T-cell (primary cell): ENCODE results near the gene MT1X. TPM values are rescaled to one million over a fixed set of nuclear protein-coding genes. Genes with fewer than 3 reads are reported as not detected.

Source experiments
- total RNA-seq, 35 experiments: library from RNA in 6 of 35; stranded (reverse) in 6 of 35; fragments of 120-200 nt in 1 of 35; gene quantifications; one replicate each; pipeline versions ENCODE4 v1.2.1 to v1.2.4 and lab custom pipeline; 2013 to 2026

MT1X gene
- total RNA-seq, 5 donors from 2014 or later (not counting 1 experiment from before 2014, with no cell fraction given): 18.7 to 30.8 (median 28.8) TPM

Other genes starting within 250 kb of the MT1X start
- 10 to 100 TPM; 90.0 to 98.8 (median 98.4) TPM for gene NUDT21, start 231.1 kb upstream of the MT1X start, total RNA-seq
- 10 to 100 TPM; 18.1 to 49.9 (median 47.5) TPM for gene OGFOD1, start 230.9 kb upstream of the MT1X start, total RNA-seq
- 10 to 100 TPM; 63.1 to 84.6 (median 76.6) TPM for gene BBS2, start 162.4 kb upstream of the MT1X start, total RNA-seq
- not detected for gene MT4, start 117.4 kb upstream of the MT1X start, total RNA-seq
- gene MT3, start 92.9 kb upstream of the MT1X start, total RNA-seq: 1 to 10 TPM in 1 of 5 donors, under 1 TPM in 3, not detected in 1; 0.66 to 1.9 (median 0.84) TPM
- 10 to 100 TPM; 46.8 to 71.4 (median 57.1) TPM for gene MT2A, start 73.9 kb upstream of the MT1X start, total RNA-seq
- 10 to 100 TPM in 1 of 5 donors, 1 to 10 TPM in 4; 1.9 to 10.8 (median 6.1) TPM for gene MT1E, start 56.7 kb upstream of the MT1X start, total RNA-seq
- gene MT1M, start 49.8 kb upstream of the MT1X start, total RNA-seq: not detected
- gene MT1A, start 43.8 kb upstream of the MT1X start, total RNA-seq: not detected
- gene MT1B, start 30.6 kb upstream of the MT1X start, total RNA-seq: not detected
- gene MT1F, start 24.5 kb upstream of the MT1X start, total RNA-seq: 10 to 100 TPM in 2 of 5 donors, 1 to 10 TPM in 3; 5.3 to 14.3 (median 9.3) TPM
- 1 to 10 TPM in 3 of 5 donors, not detected in 2; 2.0 to 4.1 (median 4.0) TPM for gene MT1G, start 14.4 kb upstream of the MT1X start, total RNA-seq
- gene MT1H, start 12.7 kb upstream of the MT1X start, total RNA-seq: 1 to 10 TPM in 1 of 5 donors, not detected in 4; 1.4 TPM
- 10 to 100 TPM; 52.6 to 72.4 (median 60.5) TPM for gene NUP93, start 47.7 kb downstream of the MT1X start, total RNA-seq
- under 1 TPM in 1 of 5 donors, not detected in 4; 0.35 TPM for gene SLC12A3, start 182.7 kb downstream of the MT1X start, total RNA-seq
- gene HERPUD1, start 249.7 kb downstream of the MT1X start, total RNA-seq: 100 to 1,000 TPM; 149 to 185 (median 167) TPM